Retinal pigment epithelial cell (primary cell): Measurements from ENCODE around the gene CES4A.

Source experiments
- DNase-seq: peaks from one replicate; pipeline ENCODE4 v3.0.0-alpha.2; 2010; ENCODE audit warnings: low read depth
- H3K4me3 ChIP-seq: 2 replicates; pipeline ENCODE4 v1.5.1; 2011; ENCODE audit warnings: mild to moderate bottlenecking, low read length, control low read depth, moderate library complexity
- CTCF ChIP-seq: conservative IDR thresholded peaks from 2 replicates; pipeline ENCODE4 v1.5.1; 2011; ENCODE audit warnings: low read depth, low read length, control low read depth, inconsistent platforms

CES4A gene

GRCh38 chr16:66996324-66996982 is 8.1 kb downstream of the CES4A start:
- H3K4me3 ChIP-seq, result no peak overlapping the region
- no peak for TF ChIP-seq CTCF
- peak; percentile 11 for DNase-seq

GRCh38 chr16:66996983-66997358 is 8.6 kb downstream of the CES4A start:
- TF ChIP-seq CTCF, result no peak
- no peak for DNase-seq

GRCh38 chr16:67000384-67001351 is 12.3 kb downstream of the CES4A start:
- no peak for DNase-seq
- no peak for TF ChIP-seq CTCF
- peak overlapping the region; percentile 51 for H3K4me3 ChIP-seq

More at GRCh38 chr16:66996983-66997358, 8.6 kb downstream of the CES4A start:
- no peak overlapping the region for H3K4me3 ChIP-seq

GRCh38 chr16:67001726-67002125 is 13.3 kb downstream of the CES4A start:
- no peak for TF ChIP-seq CTCF
- no peak for DNase-seq

GRCh38 chr16:67006930-67007658 is 18.7 kb downstream of the CES4A start:
- no peak overlapping the region for H3K4me3 ChIP-seq
- DNase-seq, result no peak
- no peak for TF ChIP-seq CTCF

More at GRCh38 chr16:67001726-67002125, 13.3 kb downstream of the CES4A start:
- H3K4me3 ChIP-seq, result no peak overlapping the region

- TF ChIP-seq CTCF, result no peak
- DNase-seq, result no peak
- no peak overlapping the region for H3K4me3 ChIP-seq
Observed at GRCh38 chr16:67009158-67009557, 20.8 kb downstream of the CES4A start.
